H9 (cell line): ENCODE measurements around the gene GCLC. TPM values are rescaled to one million over a fixed set of nuclear protein-coding genes. Genes with fewer than 3 reads are reported as not detected.

Experiments used
- DNase-seq: peaks from one replicate; pipeline ENCODE4 v3.0.0-alpha.2; 2017
- H2AFZ ChIP-seq: one replicate; pipeline ENCODE4 v1.6.1; 2013; ENCODE audit warnings: mild to moderate bottlenecking, low read length, control low read depth, moderate library complexity
- H2AK5ac ChIP-seq: 2 replicates; pipeline ENCODE4 v1.6.1; 2013; ENCODE audit warnings: low read length, control low read depth, mixed read lengths; ENCODE audit not compliant: insufficient read length
- H2BK120ac ChIP-seq: one replicate; pipeline ENCODE4 v1.6.1; 2013; ENCODE audit warnings: low read depth, mild to moderate bottlenecking, low read length, control low read depth, inconsistent platforms; ENCODE audit not compliant: poor library complexity, severe bottlenecking
- H2BK12ac ChIP-seq: 2 replicates; pipeline ENCODE4 v1.6.1; 2013; ENCODE audit warnings: low read length, control low read depth, mixed read lengths, low read depth; ENCODE audit not compliant: insufficient read length
- H2BK15ac ChIP-seq: 2 replicates; pipeline ENCODE4 v1.6.1; 2013; ENCODE audit warnings: low read depth, low read length, control low read depth
- H2BK20ac ChIP-seq: one replicate; pipeline ENCODE4 v1.6.1; 2013; ENCODE audit warnings: low read depth, mild to moderate bottlenecking, low read length, control low read depth, inconsistent platforms; ENCODE audit not compliant: poor library complexity, severe bottlenecking
- H2BK5ac ChIP-seq: 2 replicates; pipeline ENCODE4 v1.6.1; 2013; ENCODE audit warnings: low read length, control low read depth, mixed read lengths; ENCODE audit not compliant: insufficient read length
- H3K14ac ChIP-seq: 2 replicates; pipeline ENCODE4 v1.6.1; 2013; ENCODE audit warnings: low read length, control low read depth; ENCODE audit not compliant: insufficient read depth
- H3K18ac ChIP-seq: 2 replicates; pipeline ENCODE4 v1.6.1; 2013; ENCODE audit warnings: low read depth, mild to moderate bottlenecking, mixed read lengths, low read length, control low read depth; ENCODE audit not compliant: insufficient read length
- H3K23ac ChIP-seq: 2 replicates; pipeline ENCODE4 v1.6.1; 2013; ENCODE audit warnings: low read length, control low read depth, mixed read lengths, low read depth; ENCODE audit not compliant: insufficient read length
- H3K23me2 ChIP-seq: 2 replicates; pipeline ENCODE4 v1.6.1; 2013; ENCODE audit warnings: low read depth, mild to moderate bottlenecking, mixed read lengths, low read length, control low read depth; ENCODE audit not compliant: insufficient read length, poor library complexity, severe bottlenecking
- H3K27ac ChIP-seq: 2 replicates; pipeline ENCODE4 v1.5.1; 2013; ENCODE audit warnings: low read length, control low read depth, mixed read lengths, low read depth; ENCODE audit not compliant: insufficient read length
- H3K27me3 ChIP-seq: 2 replicates; pipeline ENCODE4 v1.6.1; 2013; ENCODE audit warnings: low read length, control low read depth, inconsistent platforms; ENCODE audit not compliant: insufficient read depth
- H3K4ac ChIP-seq: 2 replicates; pipeline ENCODE4 v1.6.1; 2013; ENCODE audit warnings: low read depth, mild to moderate bottlenecking, control low read depth, inconsistent platforms, low read length, moderate library complexity
- H3K4me1 ChIP-seq: 2 replicates; pipeline ENCODE4 v1.6.1; 2013; ENCODE audit warnings: low read length, control low read depth, inconsistent platforms; ENCODE audit not compliant: insufficient read depth
- H3K4me2 ChIP-seq: 2 replicates; pipeline ENCODE4 v1.6.1; 2013; ENCODE audit warnings: low read length, control low read depth, mixed read lengths; ENCODE audit not compliant: insufficient read length, insufficient read depth
- H3K56ac ChIP-seq: 2 replicates; pipeline ENCODE4 v1.6.1; 2013; ENCODE audit warnings: low read depth, mild to moderate bottlenecking, mixed read lengths, low read length, control low read depth; ENCODE audit not compliant: insufficient read length
- H3K79me1 ChIP-seq: 2 replicates; pipeline ENCODE4 v1.6.1; 2013; ENCODE audit warnings: low read depth, mild to moderate bottlenecking, moderate library complexity, low read length, control low read depth, inconsistent platforms; ENCODE audit not compliant: insufficient read depth, poor library complexity, severe bottlenecking
- H3K79me2 ChIP-seq: 2 replicates; pipeline ENCODE4 v1.6.1; 2013; ENCODE audit warnings: low read length, control low read depth, inconsistent platforms; ENCODE audit not compliant: insufficient read depth
- H3K9ac ChIP-seq: 2 replicates; pipeline ENCODE4 v1.6.1; 2013; ENCODE audit warnings: low read length, control low read depth, mixed read lengths; ENCODE audit not compliant: insufficient read length; ENCODE audit errors: extremely low read depth
- H3K9me3 ChIP-seq: one replicate; pipeline ENCODE4 v1.6.1; 2013; ENCODE audit warnings: low read depth, low read length, inconsistent platforms; ENCODE audit not compliant: control insufficient read depth
- H3T11ph ChIP-seq: one replicate; pipeline ENCODE4 v1.6.1; 2013; ENCODE audit warnings: mild to moderate bottlenecking, low read length, control low read depth, inconsistent platforms
- H4K20me1 ChIP-seq: one replicate; pipeline ENCODE4 v1.6.1; 2013; ENCODE audit not compliant: control insufficient read depth, insufficient read length, insufficient read depth
- H4K5ac ChIP-seq: 2 replicates; pipeline ENCODE4 v1.6.1; 2013; ENCODE audit warnings: low read depth, mild to moderate bottlenecking, mixed read lengths, low read length, control low read depth; ENCODE audit not compliant: insufficient read length
- H4K8ac ChIP-seq: replicated peaks from 2 replicates; pipeline ENCODE4 v1.6.1; 2013; ENCODE audit warnings: low read length, control low read depth, mixed read lengths, low read depth; ENCODE audit not compliant: insufficient read length
- H4K91ac ChIP-seq: 2 replicates; pipeline ENCODE4 v1.6.1; 2013; ENCODE audit warnings: low read depth, mild to moderate bottlenecking, moderate library complexity, mixed read lengths, low read length, control low read depth; ENCODE audit not compliant: insufficient read length
- H3K27ac Mint-ChIP-seq, 3 experiments: 2 replicates in 2 of 3; 3 replicates in 1 of 3; pipeline ENCODE4 v1.8.0; 2020 to 2021; ENCODE audit warnings: mixed read lengths in 3 of 3, mild to moderate bottlenecking in 1 of 3, moderate library complexity in 1 of 3
- H3K27me3 Mint-ChIP-seq: 2 replicates; pipeline ENCODE4 v1.8.0; 2021; ENCODE audit warnings: low read depth, mild to moderate bottlenecking, moderate library complexity, mixed read lengths
- H3K36me3 Mint-ChIP-seq, 3 experiments: 2 replicates in 2 of 3; 3 replicates in 1 of 3; pipeline ENCODE4 v1.8.0; 2020 to 2021; ENCODE audit warnings: low read depth in 3 of 3, mixed read lengths in 3 of 3; ENCODE audit not compliant: insufficient read depth in 1 of 3
- H3K4me1 Mint-ChIP-seq, 2 experiments: 2 replicates each; pipeline ENCODE4 v1.8.0; 2020; ENCODE audit warnings: mixed read lengths in 2 of 2
- H3K4me3 Mint-ChIP-seq, 2 experiments: 2 replicates in 1 of 2; 3 replicates in 1 of 2; pipeline ENCODE4 v1.8.0; 2020 to 2021; ENCODE audit warnings: mild to moderate bottlenecking in 2 of 2, mixed read lengths in 2 of 2, moderate library complexity in 1 of 2
- H3K9me3 Mint-ChIP-seq, 2 experiments: 2 replicates in 1 of 2; 3 replicates in 1 of 2; pipeline ENCODE4 v1.8.0; 2020; ENCODE audit warnings: mild to moderate bottlenecking in 2 of 2, mixed read lengths in 2 of 2, moderate library complexity in 1 of 2
- WGBS: extraction: QIAGEN DNeasy Blood & Tissue Kit; methylation state at CpG from one replicate; pipeline ENCODE4 v1.1.7; 2013; ENCODE audit warnings: missing lambda C conversion rate, low lambda C conversion rate, mixed read lengths; ENCODE audit not compliant: insufficient read length; ENCODE audit errors: extremely low coverage; 5-methylcytosine and 5-hydroxymethylcytosine counted together
- total RNA-seq: library from RNA; stranded (reverse); gene quantifications from 2 replicates; pipeline ENCODE4 v1.2.1, GENCODE V29; 2021
- TF ChIP-seq, protein P1 (sequence below): fragments of 200-600 bp; sonication (generic); conservative IDR thresholded peaks from 3 replicates; pipeline ENCODE4 v1.8.0; 2021; ENCODE audit warnings: antibody characterized with exemption, mild to moderate bottlenecking

Gene GCLC
- total RNA-seq, 1 experiment from 2014 or later, result 55.5 TPM

- H2AK5ac ChIP-seq, result no peak overlapping the region
- no peaks in the 10 kb centered on the region for H3K9me3 ChIP-seq
- no peak overlapping the region for H3K27ac ChIP-seq
- H3K27me3 ChIP-seq, result no peaks in the 10 kb centered on the region
- H3K23ac ChIP-seq, result no peak overlapping the region
- no peak overlapping the region for H4K8ac ChIP-seq
- H3K4ac ChIP-seq, result no peak overlapping the region
- H3K4me2 ChIP-seq, result no peak overlapping the region
- no peak overlapping the region for H4K5ac ChIP-seq
- no peaks in the 10 kb centered on the region for H3K79me1 ChIP-seq
- no peak overlapping the region for H2BK120ac ChIP-seq
- no peak overlapping the region for H3K9ac ChIP-seq
- no peak overlapping the region for H2BK15ac ChIP-seq
- H4K91ac ChIP-seq, result no peak overlapping the region
- H3K4me1 ChIP-seq, result no peaks in the 10 kb centered on the region
- no peaks in the 10 kb centered on the region; the same call in 1 of the 2 replicates for H3K27me3 Mint-ChIP-seq
- H2BK20ac ChIP-seq, result no peak overlapping the region
- no peak overlapping the region for H3K4me3 Mint-ChIP-seq
- no peaks in the 10 kb centered on the region for H3K23me2 ChIP-seq
- no peaks in the 10 kb centered on the region for H4K20me1 ChIP-seq
- H3K4me1 Mint-ChIP-seq, result no peaks in the 10 kb centered on the region
- H3K36me3 Mint-ChIP-seq, result peaks cover 0 to 3% (median 2%) of the 10 kb centered on the region in 3 experiments; a peak in 1 of 7 replicates
- no peak for DNase-seq
- H3K9me3 Mint-ChIP-seq, result peaks cover 3 to 4% of the 10 kb centered on the region in 2 experiments
- WGBS, result no CpG with 5 or more reads among the region's 2 CpGs
- no peak overlapping the region for H3T11ph ChIP-seq
- no peak overlapping the region for H3K18ac ChIP-seq
- no peak overlapping the region for H2BK5ac ChIP-seq
- no peak overlapping the region for H2AFZ ChIP-seq
- H3K27ac Mint-ChIP-seq, result no peak overlapping the region
- TF ChIP-seq, protein P1, sequence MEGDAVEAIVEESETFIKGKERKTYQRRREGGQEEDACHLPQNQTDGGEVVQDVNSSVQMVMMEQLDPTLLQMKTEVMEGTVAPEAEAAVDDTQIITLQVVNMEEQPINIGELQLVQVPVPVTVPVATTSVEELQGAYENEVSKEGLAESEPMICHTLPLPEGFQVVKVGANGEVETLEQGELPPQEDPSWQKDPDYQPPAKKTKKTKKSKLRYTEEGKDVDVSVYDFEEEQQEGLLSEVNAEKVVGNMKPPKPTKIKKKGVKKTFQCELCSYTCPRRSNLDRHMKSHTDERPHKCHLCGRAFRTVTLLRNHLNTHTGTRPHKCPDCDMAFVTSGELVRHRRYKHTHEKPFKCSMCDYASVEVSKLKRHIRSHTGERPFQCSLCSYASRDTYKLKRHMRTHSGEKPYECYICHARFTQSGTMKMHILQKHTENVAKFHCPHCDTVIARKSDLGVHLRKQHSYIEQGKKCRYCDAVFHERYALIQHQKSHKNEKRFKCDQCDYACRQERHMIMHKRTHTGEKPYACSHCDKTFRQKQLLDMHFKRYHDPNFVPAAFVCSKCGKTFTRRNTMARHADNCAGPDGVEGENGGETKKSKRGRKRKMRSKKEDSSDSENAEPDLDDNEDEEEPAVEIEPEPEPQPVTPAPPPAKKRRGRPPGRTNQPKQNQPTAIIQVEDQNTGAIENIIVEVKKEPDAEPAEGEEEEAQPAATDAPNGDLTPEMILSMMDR, result no peak
- H3K56ac ChIP-seq, result no peak overlapping the region
- no peak overlapping the region for H2BK12ac ChIP-seq
- H3K14ac ChIP-seq, result no peak overlapping the region
- H3K79me2 ChIP-seq, result no peaks in the 10 kb centered on the region
Measured at GRCh38 chr6:53594596-53594995, 49.7 kb upstream of the GCLC start.
